IMR-90 (cell line): Measurements from ENCODE around the gene MS4A6E. TPM values are rescaled to one million over a fixed set of nuclear protein-coding genes. Genes with fewer than 3 reads are reported as not detected.

Experiments
- ATAC-seq: fragments of 200-7000 bp; cut with Tn5 transposase; 2 replicates; pipeline ENCODE4 v1.9.1; 2020; ENCODE audit warnings: low read depth, mild to moderate bottlenecking, moderate library complexity
- BruUV-seq: library from RNA; stranded (reverse); fragments of 400-500 nt; replicated peaks from 2 replicates; lab custom pipeline; 2021; lab: Mats Ljungman, UMichigan
- CTCF ChIA-PET: fragments of 300-600 bp; formaldehyde crosslinking; extraction: SDS; loops from one replicate; lab custom pipeline; 2021; ENCODE audit warnings: antibody characterized with exemption; lab: Yijun Ruan, JAX
- POLR2A ChIA-PET: fragments of 300-600 bp; sonication (Branson Sonifier 250); formaldehyde crosslinking; loops from one replicate; lab custom pipeline; 2022; ENCODE audit warnings: antibody characterized with exemption; ENCODE audit not compliant: unreplicated experiment; lab: Charles Lee
- DNase-seq: peaks from one replicate; pipeline ENCODE4 v3.0.0; 2013
- H2AFZ ChIP-seq: replicated peaks from 2 replicates; pipeline ENCODE3; 2013; ENCODE audit warnings: low read length, mild to moderate bottlenecking; ENCODE audit not compliant: poor library complexity
- H2AK5ac ChIP-seq: 2 replicates; pipeline ENCODE4 v1.6.1; 2013; ENCODE audit warnings: low read depth, low read length, inconsistent platforms
- H2AK9ac ChIP-seq: replicated peaks from 2 replicates; pipeline ENCODE3; 2013; ENCODE audit warnings: mild to moderate bottlenecking, low read depth, low read length, moderate library complexity; ENCODE audit not compliant: poor library complexity
- H2BK120ac ChIP-seq: 2 replicates; pipeline ENCODE4 v1.6.1; 2013; ENCODE audit warnings: low read depth, low read length, inconsistent platforms
- H2BK15ac ChIP-seq: 3 replicates; pipeline ENCODE4 v1.6.1; 2013; ENCODE audit warnings: low read depth, low read length, inconsistent platforms
- H2BK20ac ChIP-seq: 2 replicates; pipeline ENCODE4 v1.6.1; 2013; ENCODE audit warnings: low read depth, mild to moderate bottlenecking, inconsistent platforms, low read length, moderate library complexity
- H2BK5ac ChIP-seq: 2 replicates; pipeline ENCODE4 v1.6.1; 2013; ENCODE audit warnings: mild to moderate bottlenecking, low read depth, low read length, inconsistent platforms; ENCODE audit not compliant: poor library complexity, severe bottlenecking
- H3K14ac ChIP-seq: replicated peaks from 2 replicates; pipeline ENCODE4 v1.6.1; 2013; ENCODE audit warnings: low read depth, low read length, inconsistent platforms
- H3K18ac ChIP-seq: 2 replicates; pipeline ENCODE4 v1.6.1; 2013; ENCODE audit warnings: low read depth, low read length, control low read depth
- H3K23ac ChIP-seq: 2 replicates; pipeline ENCODE4 v1.6.1; 2013; ENCODE audit warnings: low read depth, low read length, inconsistent platforms
- H3K27ac ChIP-seq: 2 replicates; pipeline ENCODE4 v1.5.1; 2013; ENCODE audit warnings: mild to moderate bottlenecking, control low read depth, low read length; ENCODE audit not compliant: insufficient read depth
- H3K27me3 ChIP-seq: 2 replicates; pipeline ENCODE4 v1.6.1; 2013; ENCODE audit warnings: low read length; ENCODE audit not compliant: control insufficient read depth, insufficient read depth
- H3K36me3 ChIP-seq: 2 replicates; pipeline ENCODE4 v1.6.1; 2013; ENCODE audit warnings: low read length, mixed read lengths; ENCODE audit not compliant: control insufficient read depth, insufficient read depth
- H3K4ac ChIP-seq: 2 replicates; pipeline ENCODE4 v1.6.1; 2013; ENCODE audit warnings: low read depth, low read length, inconsistent platforms
- H3K4me1 ChIP-seq: 2 replicates; pipeline ENCODE4 v1.6.1; 2013; ENCODE audit warnings: low read length, mixed read lengths; ENCODE audit not compliant: control insufficient read depth, insufficient read depth
- H3K4me2 ChIP-seq: 2 replicates; pipeline ENCODE4 v1.6.1; 2013; ENCODE audit warnings: low read depth, mild to moderate bottlenecking, control low read depth, low read length, moderate library complexity
- H3K4me3 ChIP-seq: 2 replicates; pipeline ENCODE4 v1.5.1; 2013; ENCODE audit warnings: low read depth, mild to moderate bottlenecking, control low read depth, low read length, moderate library complexity; ENCODE audit not compliant: insufficient read depth
- H3K56ac ChIP-seq: 2 replicates; pipeline ENCODE4 v1.6.1; 2013; ENCODE audit warnings: low read length, inconsistent platforms; ENCODE audit not compliant: insufficient read depth; ENCODE audit errors: extremely low read depth
- H3K79me1 ChIP-seq, 2 experiments: 2 replicates each; pipeline ENCODE4 v1.6.1; 2013; ENCODE audit warnings: low read length in 2 of 2, inconsistent platforms in 1 of 2, low read depth in 1 of 2
- H3K9ac ChIP-seq: 2 replicates; pipeline ENCODE4 v1.6.1; 2013; ENCODE audit warnings: low read depth, low read length, control low read depth
- H3K9me1 ChIP-seq: 2 replicates; pipeline ENCODE4 v1.6.1; 2013; ENCODE audit warnings: low read length, inconsistent platforms; ENCODE audit not compliant: insufficient read depth
- H3K9me3 ChIP-seq: 2 replicates; pipeline ENCODE4 v1.6.1; 2013; ENCODE audit warnings: low read length; ENCODE audit not compliant: control insufficient read depth, insufficient read depth
- H4K20me1 ChIP-seq: 2 replicates; pipeline ENCODE4 v1.6.1; 2013; ENCODE audit warnings: low read length, inconsistent platforms; ENCODE audit not compliant: insufficient read depth
- H4K5ac ChIP-seq: 2 replicates; pipeline ENCODE4 v1.6.1; 2013; ENCODE audit warnings: mild to moderate bottlenecking, low read depth, low read length, control low read depth
- H4K8ac ChIP-seq, 2 experiments: 2 replicates each; pipeline ENCODE4 v1.6.1; 2013; ENCODE audit warnings: low read depth in 2 of 2, low read length in 2 of 2, control low read depth in 1 of 2, inconsistent platforms in 1 of 2
- H4K91ac ChIP-seq: 2 replicates; pipeline ENCODE4 v1.6.1; 2013; ENCODE audit warnings: low read depth, low read length, inconsistent platforms; ENCODE audit not compliant: insufficient read depth
- BHLHE40 ChIP-seq: fragments of 150-350 bp; IDR thresholded peaks from 2 replicates; pipeline ENCODE4 v1.6.1; 2016; ENCODE audit warnings: mild to moderate bottlenecking, low read depth, low read length
- CEBPB ChIP-seq: IDR thresholded peaks from 2 replicates; pipeline ENCODE4 v1.6.1; 2012; ENCODE audit warnings: low read depth, low read length, improper control_type of control experiment
- CHD1 ChIP-seq: IDR thresholded peaks from 2 replicates; pipeline ENCODE4 v1.6.1; 2012; ENCODE audit warnings: low read depth, low read length, improper control_type of control experiment
- FOS ChIP-seq: fragments of 150-350 bp; IDR thresholded peaks from 2 replicates; pipeline ENCODE4 v1.6.1; 2016; ENCODE audit warnings: low read depth, low read length
- MAFK ChIP-seq: IDR thresholded peaks from 2 replicates; pipeline ENCODE4 v1.6.1; 2012; ENCODE audit warnings: low read depth, low read length, improper control_type of control experiment
- MAZ ChIP-seq: IDR thresholded peaks from 2 replicates; pipeline ENCODE4 v1.6.1; 2012; ENCODE audit warnings: low read depth, mild to moderate bottlenecking, low read length, improper control_type of control experiment, moderate library complexity, borderline replicate concordance
- MXI1 ChIP-seq: IDR thresholded peaks from 2 replicates; pipeline ENCODE4 v1.6.1; 2012; ENCODE audit warnings: low read depth, mild to moderate bottlenecking, low read length, moderate library complexity, borderline replicate concordance
- NFE2L2 ChIP-seq: fragments of 150-350 bp; IDR thresholded peaks from 2 replicates; pipeline ENCODE4 v1.6.1; 2016; ENCODE audit warnings: low read depth, mild to moderate bottlenecking, low read length
- POLR2A ChIP-seq: IDR thresholded peaks from 2 replicates; pipeline ENCODE4 v1.6.1; 2012; ENCODE audit warnings: mild to moderate bottlenecking, low read depth, low read length
- RAD21 ChIP-seq: IDR thresholded peaks from 2 replicates; pipeline ENCODE4 v1.6.1; 2012; ENCODE audit warnings: low read length, improper control_type of control experiment
- RCOR1 ChIP-seq: IDR thresholded peaks from 2 replicates; pipeline ENCODE4 v1.6.1; 2012; ENCODE audit warnings: mild to moderate bottlenecking, low read length, improper control_type of control experiment; ENCODE audit not compliant: insufficient replicate concordance
- RFX5 ChIP-seq: IDR thresholded peaks from 2 replicates; pipeline ENCODE4 v1.8.0; 2012; ENCODE audit warnings: low read depth, mild to moderate bottlenecking, low read length, moderate library complexity
- SMC3 ChIP-seq: fragments of 150-350 bp; IDR thresholded peaks from 2 replicates; pipeline ENCODE4 v1.6.1; 2016; ENCODE audit warnings: low read depth, mild to moderate bottlenecking, antibody characterized with exemption, low read length, moderate library complexity
- WGBS, 2 experiments: methylation state at CpG; one replicate each; pipeline versions ENCODE4 v1.1.5 to v1.1.7; 2013; ENCODE audit warnings: missing lambda C conversion rate in 2 of 2; ENCODE audit not compliant: insufficient read length in 1 of 2; ENCODE audit errors: extremely low coverage in 2 of 2; 5-methylcytosine and 5-hydroxymethylcytosine counted together
- dilution Hi-C: fragments of 300-500 bp; cut with HindIII; formaldehyde crosslinking; loops from one replicate; pipeline ENCODE4 v1.14.3; 2018; ENCODE audit warnings: low sequenced_read_pairs; ENCODE audit not compliant: unreplicated experiment
- in situ Hi-C: fragments of 300-500 bp; cut with MboI; formaldehyde crosslinking; loops from 3 replicates; pipeline ENCODE4 v1.14.3; 2019; ENCODE audit warnings: low sequenced_read_pairs, inconsistent platforms, mixed read lengths
- intact Hi-C: fragments of 100-400 bp; cut with micrococcal nuclease; formaldehyde crosslinking; loops from 2 replicates; pipeline ENCODE4 v1.10.0; 2022
- polyA plus RNA-seq, 3 experiments: library from polyadenylated mRNA; depleted of rRNA; stranded (reverse); fragments of >200 nt; gene quantifications; 2 replicates each; pipeline ENCODE4 v1.2.3, GENCODE V29; 2012; ENCODE audit warnings: low replicate concordance in 1 of 3
- total RNA-seq: library from RNA; depleted of rRNA; stranded (reverse); fragments of >200 nt; gene quantifications from 2 replicates; pipeline ENCODE4 v1.2.3, GENCODE V29; 2012
- TF ChIP-seq, protein P1 (sequence below): fragments of 150-350 bp; IDR thresholded peaks from 2 replicates; pipeline ENCODE4 v1.6.1; 2016; ENCODE audit warnings: low read depth, mild to moderate bottlenecking, low read length, moderate library complexity, borderline replicate concordance
- TF ChIP-seq, protein P2 (sequence below): conservative IDR thresholded peaks from 2 replicates; pipeline ENCODE4 v1.5.1; 2012; ENCODE audit warnings: mild to moderate bottlenecking, low read depth, low read length, improper control_type of control experiment
- TF ChIP-seq, protein P3 (sequence below): fragments of 150-350 bp; IDR thresholded peaks from 2 replicates; pipeline ENCODE4 v1.6.1; 2017; ENCODE audit warnings: mild to moderate bottlenecking, antibody characterized with exemption, low read length, low read depth

MS4A6E gene
- total and polyA plus RNA-seq, 2 of the 4 experiments (the other 2 are of a cell fraction) = not detected

DNA sequence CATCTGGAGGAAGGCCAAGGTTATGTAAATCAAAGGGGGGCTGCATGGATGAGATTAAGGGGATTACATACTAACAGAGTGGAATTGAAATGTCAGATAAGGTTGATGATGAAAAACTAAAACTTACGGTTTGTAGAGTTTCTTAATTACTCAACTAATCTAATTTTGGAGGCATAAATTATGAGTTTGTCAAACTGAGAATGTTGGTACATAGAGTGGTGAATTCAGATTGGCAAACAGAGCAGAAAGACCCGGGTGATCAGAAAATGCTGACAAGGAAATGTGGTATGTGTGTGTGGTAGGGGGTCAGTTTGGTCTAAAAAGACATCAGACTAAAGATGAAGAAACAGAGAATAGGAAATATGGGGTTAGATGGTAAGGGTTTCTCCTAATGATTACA lies 11.0 kb downstream of the MS4A6E start:
- Histone ChIP-seq H4K91ac (no peak overlapping the region), H3K4ac (no peak overlapping the region), H3K4me1 (no peaks in the 10 kb centered on the region), H4K5ac (no peak overlapping the region), H4K20me1 (no peaks in the 10 kb centered on the region), H2BK5ac (no peak overlapping the region), H2BK20ac (no peak overlapping the region), H2AK9ac (no peak overlapping the region), H3K18ac (no peak overlapping the region), H3K79me1 (no peaks in the 10 kb centered on the region), H3K14ac (no peak overlapping the region), H3K9me1 (no peaks in the 10 kb centered on the region), H3K4me3 (no peak overlapping the region), H3K9me3 (no peaks in the 10 kb centered on the region; the same call in 1 of the 2 replicates), H3K9ac (no peak overlapping the region), H3K56ac (no peak overlapping the region), H2BK120ac (no peak overlapping the region), H2BK15ac (no peak overlapping the region), H2AK5ac (no peak overlapping the region), H3K27ac (no peak overlapping the region), H3K36me3 (no peaks in the 10 kb centered on the region), H3K23ac (no peak overlapping the region), H3K4me2 (no peak overlapping the region), H4K8ac (no peak overlapping the region), H3K27me3 (no peaks in the 10 kb centered on the region), H2AFZ (no peak overlapping the region)
- BruUV-seq = no TSS peak
- WGBS, 2 experiments = no CpG with 5 or more reads among the region's 2 CpGs
- ChIA-PET CTCF (no interaction called here), POLR2A (no interaction called here)
- DNase-seq = no peak
- in situ Hi-C loops = no loop called here
- ATAC-seq = no peak
- intact Hi-C loops = no loop called here
- no peak for TF ChIP-seq SMC3
- TF ChIP-seq, protein P1, sequence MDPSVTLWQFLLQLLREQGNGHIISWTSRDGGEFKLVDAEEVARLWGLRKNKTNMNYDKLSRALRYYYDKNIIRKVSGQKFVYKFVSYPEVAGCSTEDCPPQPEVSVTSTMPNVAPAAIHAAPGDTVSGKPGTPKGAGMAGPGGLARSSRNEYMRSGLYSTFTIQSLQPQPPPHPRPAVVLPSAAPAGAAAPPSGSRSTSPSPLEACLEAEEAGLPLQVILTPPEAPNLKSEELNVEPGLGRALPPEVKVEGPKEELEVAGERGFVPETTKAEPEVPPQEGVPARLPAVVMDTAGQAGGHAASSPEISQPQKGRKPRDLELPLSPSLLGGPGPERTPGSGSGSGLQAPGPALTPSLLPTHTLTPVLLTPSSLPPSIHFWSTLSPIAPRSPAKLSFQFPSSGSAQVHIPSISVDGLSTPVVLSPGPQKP = no peak
- TF ChIP-seq, protein P2, sequence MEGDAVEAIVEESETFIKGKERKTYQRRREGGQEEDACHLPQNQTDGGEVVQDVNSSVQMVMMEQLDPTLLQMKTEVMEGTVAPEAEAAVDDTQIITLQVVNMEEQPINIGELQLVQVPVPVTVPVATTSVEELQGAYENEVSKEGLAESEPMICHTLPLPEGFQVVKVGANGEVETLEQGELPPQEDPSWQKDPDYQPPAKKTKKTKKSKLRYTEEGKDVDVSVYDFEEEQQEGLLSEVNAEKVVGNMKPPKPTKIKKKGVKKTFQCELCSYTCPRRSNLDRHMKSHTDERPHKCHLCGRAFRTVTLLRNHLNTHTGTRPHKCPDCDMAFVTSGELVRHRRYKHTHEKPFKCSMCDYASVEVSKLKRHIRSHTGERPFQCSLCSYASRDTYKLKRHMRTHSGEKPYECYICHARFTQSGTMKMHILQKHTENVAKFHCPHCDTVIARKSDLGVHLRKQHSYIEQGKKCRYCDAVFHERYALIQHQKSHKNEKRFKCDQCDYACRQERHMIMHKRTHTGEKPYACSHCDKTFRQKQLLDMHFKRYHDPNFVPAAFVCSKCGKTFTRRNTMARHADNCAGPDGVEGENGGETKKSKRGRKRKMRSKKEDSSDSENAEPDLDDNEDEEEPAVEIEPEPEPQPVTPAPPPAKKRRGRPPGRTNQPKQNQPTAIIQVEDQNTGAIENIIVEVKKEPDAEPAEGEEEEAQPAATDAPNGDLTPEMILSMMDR = no peak
- TF ChIP-seq MXI1 = no peak
- no peak for TF ChIP-seq CHD1
- TF ChIP-seq RCOR1 = no peak
- TF ChIP-seq NFE2L2 = no peak
- no peak for TF ChIP-seq MAZ
- TF ChIP-seq BHLHE40 = no peak
- TF ChIP-seq, protein P3, sequence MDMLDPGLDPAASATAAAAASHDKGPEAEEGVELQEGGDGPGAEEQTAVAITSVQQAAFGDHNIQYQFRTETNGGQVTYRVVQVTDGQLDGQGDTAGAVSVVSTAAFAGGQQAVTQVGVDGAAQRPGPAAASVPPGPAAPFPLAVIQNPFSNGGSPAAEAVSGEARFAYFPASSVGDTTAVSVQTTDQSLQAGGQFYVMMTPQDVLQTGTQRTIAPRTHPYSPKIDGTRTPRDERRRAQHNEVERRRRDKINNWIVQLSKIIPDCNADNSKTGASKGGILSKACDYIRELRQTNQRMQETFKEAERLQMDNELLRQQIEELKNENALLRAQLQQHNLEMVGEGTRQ = no peak
- TF ChIP-seq MAFK = no peak
- no peak for TF ChIP-seq POLR2A
- TF ChIP-seq RAD21 = no peak
- TF ChIP-seq CEBPB = no peak
- no peak for TF ChIP-seq FOS
- TF ChIP-seq RFX5 = no peak
- dilution Hi-C loops = no loop called here
